CD14-positive monocyte (primary cell): ENCODE measurements around the gene C4BPA. TPM values are rescaled to one million over a fixed set of nuclear protein-coding genes. Genes with fewer than 3 reads are reported as not detected.

Experiments used
- DNase-seq, 3 donors: peaks; one replicate each; pipeline ENCODE4 v3.0.0-alpha.2; 2011 to 2022
- H2AFZ ChIP-seq: 2 replicates; pipeline ENCODE4 v1.6.0; 2012; ENCODE audit warnings: mild to moderate bottlenecking, low read depth, low read length, inconsistent platforms; ENCODE audit not compliant: insufficient read depth, poor library complexity, severe bottlenecking
- H3K27ac ChIP-seq, 2 donors: 1 replicate in 1 of 2; 2 replicates in 1 of 2; pipeline ENCODE4 v1.5.1; 2012 to 2013; ENCODE audit warnings: low read length in 2 of 2, control low read depth in 1 of 2, inconsistent platforms in 1 of 2, low read depth in 1 of 2, mild to moderate bottlenecking in 1 of 2
- H3K27me3 ChIP-seq, 2 donors: one replicate each; pipeline versions ENCODE4 v1.6.0 to v1.6.1; 2011 to 2013; ENCODE audit warnings: low read length in 2 of 2; ENCODE audit not compliant: control insufficient read depth in 2 of 2, insufficient read depth in 2 of 2
- H3K36me3 ChIP-seq, 2 donors: replicated peaks in 1 of 2; 1 replicate in 1 of 2; 2 replicates in 1 of 2; pipeline versions ENCODE4 v1.5.1 to v1.6.1; 2012 to 2013; ENCODE audit warnings: low read length in 2 of 2, control low read depth in 1 of 2, inconsistent platforms in 1 of 2, mild to moderate bottlenecking in 1 of 2; ENCODE audit not compliant: insufficient read depth in 2 of 2, control insufficient read depth in 1 of 2
- H3K4me1 ChIP-seq, 2 donors: 1 replicate in 1 of 2; 2 replicates in 1 of 2; pipeline versions ENCODE4 v1.5.1 to v1.6.1; 2012 to 2013; ENCODE audit warnings: low read length in 2 of 2, control low read depth in 1 of 2, inconsistent platforms in 1 of 2, mild to moderate bottlenecking in 1 of 2, moderate library complexity in 1 of 2; ENCODE audit not compliant: insufficient read depth in 2 of 2, control insufficient read depth in 1 of 2
- H3K4me2 ChIP-seq: replicated peaks from 2 replicates; pipeline ENCODE3; 2012; ENCODE audit warnings: low read length, moderate library complexity, mild to moderate bottlenecking; ENCODE audit not compliant: poor library complexity, severe bottlenecking; ENCODE audit errors: extremely low read depth
- H3K4me3 ChIP-seq, 3 experiments: fragments of 200-600 bp in 1 of 3; sonication (generic) in 1 of 3; replicated peaks in 1 of 3; 1 replicate in 2 of 3; 2 replicates in 1 of 3; pipeline ENCODE4 v1.5.1; 2011 to 2013; ENCODE audit warnings: low read length in 3 of 3, mild to moderate bottlenecking in 3 of 3, control low read depth in 2 of 3, low read depth in 2 of 3, inconsistent platforms in 1 of 3, moderate library complexity in 1 of 3
- H3K79me2 ChIP-seq: 2 replicates; pipeline ENCODE4 v1.6.0; 2012; ENCODE audit warnings: mild to moderate bottlenecking, control low read depth, inconsistent platforms, low read length, moderate library complexity; ENCODE audit not compliant: insufficient read depth
- H3K9ac ChIP-seq: 2 replicates; pipeline ENCODE4 v1.6.0; 2017; ENCODE audit warnings: low read length, mild to moderate bottlenecking; ENCODE audit not compliant: insufficient read depth, poor library complexity, severe bottlenecking
- H3K9me3 ChIP-seq, 2 donors: replicated peaks in 1 of 2; 1 replicate in 1 of 2; 2 replicates in 1 of 2; pipeline versions ENCODE4 v1.5.1 to v1.6.1; 2012 to 2013; ENCODE audit warnings: low read length in 2 of 2, control low read depth in 1 of 2; ENCODE audit not compliant: control insufficient read depth in 1 of 2, insufficient read depth in 1 of 2
- H4K20me1 ChIP-seq: 2 replicates; pipeline ENCODE4 v1.6.0; 2012; ENCODE audit warnings: mild to moderate bottlenecking, low read length, control low read depth, moderate library complexity; ENCODE audit not compliant: insufficient read depth
- H3K27ac Mint-ChIP-seq, 7 donors: one replicate each; pipeline ENCODE4 v1.8.0; 2020; ENCODE audit warnings: mild to moderate bottlenecking in 7 of 7, mixed read lengths in 7 of 7, moderate library complexity in 6 of 7, inconsistent platforms in 2 of 7
- H3K27me3 Mint-ChIP-seq, 3 donors: one replicate each; pipeline ENCODE4 v1.8.0; 2021 to 2022; ENCODE audit warnings: low read depth in 3 of 3, mild to moderate bottlenecking in 3 of 3, mixed read lengths in 3 of 3, moderate library complexity in 3 of 3, inconsistent platforms in 1 of 3
- H3K36me3 Mint-ChIP-seq, 2 donors: one replicate each; pipeline ENCODE4 v1.8.0; 2020; ENCODE audit warnings: mixed read lengths in 2 of 2, inconsistent platforms in 1 of 2, mild to moderate bottlenecking in 1 of 2
- H3K4me1 Mint-ChIP-seq: one replicate; pipeline ENCODE4 v1.8.0; 2020; ENCODE audit warnings: mild to moderate bottlenecking, mixed read lengths
- H3K4me3 Mint-ChIP-seq, 2 donors: one replicate each; pipeline ENCODE4 v1.8.0; 2020; ENCODE audit warnings: mild to moderate bottlenecking in 2 of 2, mixed read lengths in 2 of 2, moderate library complexity in 1 of 2
- H3K9me3 Mint-ChIP-seq, 7 donors: one replicate each; pipeline ENCODE4 v1.8.0; 2020 to 2022; ENCODE audit warnings: mixed read lengths in 7 of 7, mild to moderate bottlenecking in 6 of 7, moderate library complexity in 6 of 7, inconsistent platforms in 2 of 7
- CTCF ChIP-seq: fragments of 200-600 bp; IDR thresholded peaks from one replicate; pipeline ENCODE4 v1.8.0; 2022; ENCODE audit warnings: antibody characterized with exemption, mild to moderate bottlenecking
- WGBS: methylation state at CpG from one replicate; pipeline ENCODE4 v1.1.5; 2013; ENCODE audit warnings: missing lambda C conversion rate; ENCODE audit not compliant: insufficient coverage; 5-methylcytosine and 5-hydroxymethylcytosine counted together
- intact Hi-C, 2 donors: fragments of 100-400 bp; cut with micrococcal nuclease; formaldehyde crosslinking; loops; one replicate each; pipeline versions ENCODE4 v1.15.0 to v1.15.1; 2023
- polyA plus RNA-seq, 3 donors: library from polyadenylated mRNA; depleted of rRNA in 1 of 3; unstranded in 2 of 3; stranded (reverse) in 1 of 3; fragments of 300-500 nt in 2 of 3; fragments of >200 nt in 1 of 3; fragmentation: Illumina TruSeq in 2 of 3; gene quantifications; 1 replicate in 2 of 3; 2 replicates in 1 of 3; pipeline ENCODE4 v1.2.3, GENCODE V29; 2012 to 2021

The C4BPA gene
- polyA plus RNA-seq, 3 donors: 0.09 to 0.25 (median 0.13) TPM

- peaks cover 21 to 42% of the 10 kb centered on the region in 2 donors for H3K36me3 ChIP-seq
- no peaks in the 10 kb centered on the region for H3K9me3 ChIP-seq
- no peak overlapping the region for H3K4me2 ChIP-seq
- no peak for DNase-seq
- no peak overlapping the region for H3K4me3 Mint-ChIP-seq
- H3K4me1 ChIP-seq: peaks cover 11 to 33% of the 10 kb centered on the region in 2 donors
- H3K9me3 Mint-ChIP-seq: peaks cover 0 to 2% (median 0%) of the 10 kb centered on the region in 7 donors
- peaks cover 26% of the 10 kb centered on the region for H3K4me1 Mint-ChIP-seq
- no peak overlapping the region for H3K27ac ChIP-seq
- no peak overlapping the region for H3K4me3 ChIP-seq
- no peaks in the 10 kb centered on the region for H4K20me1 ChIP-seq
- 96% methylated on average over 4 of the region's 6 CpGs for WGBS
- TF ChIP-seq CTCF: no peak
- no peak overlapping the region for H3K27ac Mint-ChIP-seq
- H3K9ac ChIP-seq: no peak overlapping the region
- H3K27me3 Mint-ChIP-seq: peaks cover 0 to 7% (median 0%) of the 10 kb centered on the region in 3 donors
- peaks cover 46 to 77% of the 10 kb centered on the region in 2 donors for H3K36me3 Mint-ChIP-seq
- H3K27me3 ChIP-seq: no peaks in the 10 kb centered on the region
- H2AFZ ChIP-seq: no peak overlapping the region
- no peaks in the 10 kb centered on the region for H3K79me2 ChIP-seq
- intact Hi-C loops: no loop called here
Observed at GRCh38 chr1:207071426-207071825, 32.6 kb upstream of the C4BPA start.

GRCh38 chr1:207072233-207072632, 31.8 kb upstream of the C4BPA start:
- no peaks in the 10 kb centered on the region for H4K20me1 ChIP-seq
- Mint-ChIP-seq H3K9me3 (peaks cover 0 to 2% (median 0%) of the 10 kb centered on the region in 7 donors), H3K4me3 (no peak overlapping the region), H3K27ac (peak overlapping the region in 2 of 7 donors; percentile 37 to 46), H3K27me3 (peaks cover 0 to 7% (median 0%) of the 10 kb centered on the region in 3 donors), H3K4me1 (peaks cover 26% of the 10 kb centered on the region), H3K36me3 (peaks cover 45 to 72% of the 10 kb centered on the region in 2 donors)
- no peak overlapping the region for H3K27ac ChIP-seq
- H3K79me2 ChIP-seq: no peaks in the 10 kb centered on the region
- H3K27me3 ChIP-seq: no peaks in the 10 kb centered on the region
- peaks cover 18 to 37% of the 10 kb centered on the region in 2 donors for H3K36me3 ChIP-seq
- no peak for DNase-seq
- WGBS: 22% methylated on average over 7 of the region's 8 CpGs
- no peak overlapping the region for H2AFZ ChIP-seq
- H3K4me2 ChIP-seq: no peak overlapping the region
- H3K4me3 ChIP-seq: no peak overlapping the region
- H3K9ac ChIP-seq: no peak overlapping the region
- intact Hi-C loops: no loop called here
- peaks cover 11 to 33% of the 10 kb centered on the region in 2 donors for H3K4me1 ChIP-seq
- no peak for TF ChIP-seq CTCF
- no peaks in the 10 kb centered on the region for H3K9me3 ChIP-seq
